GM21717 (cell line): Measurements from ENCODE around the gene TCTN1.
A peak's percentile ranks its signal among the peaks of the same experiment; 100 is the strongest.
"Not testable (repeated sequence)": the region's sequence is repeated elsewhere in the genome, so short reads cannot be mapped to it uniquely, and the experiment has no call there.

Experiments
- ATAC-seq: cut with Tn5 transposase; IDR thresholded peaks from one replicate; pipeline ENCODE4 v1.9.1; 2021; ENCODE audit warnings: mild to moderate bottlenecking, moderate library complexity; ENCODE audit not compliant: unreplicated experiment

TCTN1 gene

GRCh38 chr12:110613771-110614684 lies at the start of gene TCTN1:
TSS of gene TCTN1 (plus strand) at chr12:110614129. CDS start at chr12:110614183, 54 bp downstream.
- peak; percentile 85 for ATAC-seq

- ATAC-seq = no peak
Observed at GRCh38 chr12:110564471-110564991, 49.4 kb upstream of the TCTN1 start.

DNA sequence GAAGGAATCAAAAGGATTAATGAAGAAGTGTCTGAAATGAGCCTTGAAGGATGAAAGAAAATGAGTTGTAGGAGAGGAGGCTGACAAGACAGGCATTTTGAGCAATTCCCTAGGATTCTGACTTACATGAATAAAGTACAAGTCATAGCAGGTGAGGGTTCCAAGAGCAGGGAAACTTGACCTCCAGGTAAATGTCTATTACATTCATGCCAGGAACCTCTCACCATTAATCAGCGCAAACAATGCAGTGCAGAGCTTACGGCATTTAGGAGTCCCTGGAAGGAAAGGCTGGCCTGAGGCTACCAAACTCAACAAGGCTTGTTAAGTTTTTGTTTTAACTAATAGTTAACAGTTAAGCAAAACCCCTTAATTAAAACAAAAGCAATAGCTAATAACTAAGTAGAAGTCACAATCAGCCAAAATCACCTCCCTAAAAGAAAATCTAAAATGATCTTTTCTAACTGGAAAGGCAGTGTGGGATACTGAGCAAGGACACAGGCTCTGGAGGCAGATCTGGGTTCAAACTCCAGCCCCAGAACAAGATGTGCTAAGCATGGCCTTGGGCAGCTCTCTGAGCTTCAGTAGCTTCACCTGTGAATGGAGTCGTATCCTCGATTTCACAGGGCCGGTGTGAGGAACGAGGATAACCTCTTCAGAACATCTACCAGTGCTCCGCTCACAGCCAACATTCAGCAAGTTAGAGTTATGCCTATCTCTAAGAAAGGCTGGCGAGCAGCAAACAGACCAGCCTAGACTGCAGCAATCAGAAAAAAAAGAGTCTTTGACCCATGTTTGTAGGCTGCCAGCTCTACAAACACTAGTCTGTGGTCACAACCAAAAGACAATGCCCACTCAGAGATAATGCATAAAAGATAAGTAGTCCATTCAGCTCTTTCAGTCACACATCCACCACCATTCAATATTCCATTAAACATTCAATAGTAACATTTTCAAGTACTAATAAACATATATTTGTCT lies 47.7 kb upstream of the TCTN1 start:
- ATAC-seq = no peak

- no peak for ATAC-seq
Observed at GRCh38 chr12:110566993-110567392, 46.9 kb upstream of the TCTN1 start.

DNA sequence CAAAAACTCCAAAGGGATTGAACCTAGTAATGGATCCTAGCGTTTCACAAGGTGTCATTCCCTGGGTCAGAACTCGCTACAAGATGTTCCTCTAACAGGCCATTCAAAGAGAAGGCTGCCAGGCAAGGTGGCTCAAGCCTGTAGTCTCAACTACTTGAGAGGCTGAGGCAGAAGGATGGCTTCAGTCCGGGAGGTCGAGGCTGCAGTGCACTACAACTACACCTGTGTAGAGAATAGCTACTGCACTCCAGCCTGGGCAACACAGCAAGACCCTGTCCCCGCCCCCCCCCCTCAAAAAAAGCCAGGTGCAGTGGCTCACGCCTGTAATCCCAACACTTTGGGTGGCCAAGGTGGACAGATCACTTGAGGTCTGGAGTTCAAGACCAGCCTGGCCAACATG lies 45.2 kb upstream of the TCTN1 start:
- no peak for ATAC-seq

- not testable (repeated sequence) for ATAC-seq
Observed at GRCh38 chr12:110569838-110570237, 44.1 kb upstream of the TCTN1 start.

- not testable (repeated sequence) for ATAC-seq
Observed at GRCh38 chr12:110570798-110571197, 43.1 kb upstream of the TCTN1 start.

GRCh38 chr12:110574044-110574443 lies 39.9 kb upstream of the TCTN1 start:
- ATAC-seq = no peak

DNA sequence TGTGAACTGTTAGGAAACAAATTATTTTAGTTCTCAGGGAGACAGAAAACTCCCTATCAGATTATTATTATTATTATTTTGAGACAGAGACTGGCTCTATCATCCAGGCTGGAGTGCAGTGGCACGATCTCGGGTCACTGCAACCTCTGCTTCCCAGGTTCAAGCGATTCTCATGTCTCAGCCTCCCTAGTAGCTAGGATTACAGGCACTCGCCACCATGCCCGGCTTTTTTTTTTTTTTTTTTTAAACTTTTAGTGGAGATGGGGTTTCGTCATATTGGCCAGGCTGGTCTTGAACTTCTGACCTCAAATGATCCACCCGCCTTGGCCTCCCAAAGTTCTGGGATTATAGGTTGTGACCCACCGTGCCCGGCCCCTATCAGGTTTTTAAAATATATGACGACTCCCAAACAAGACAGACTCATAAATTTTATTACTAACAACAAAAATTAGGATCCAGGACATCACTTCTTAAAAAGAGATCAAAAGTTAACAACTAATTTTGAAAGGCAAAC lies 39.2 kb upstream of the TCTN1 start:
- not testable (repeated sequence) for ATAC-seq

GRCh38 chr12:110575326-110575725 lies 38.6 kb upstream of the TCTN1 start:
- ATAC-seq = no peak

DNA sequence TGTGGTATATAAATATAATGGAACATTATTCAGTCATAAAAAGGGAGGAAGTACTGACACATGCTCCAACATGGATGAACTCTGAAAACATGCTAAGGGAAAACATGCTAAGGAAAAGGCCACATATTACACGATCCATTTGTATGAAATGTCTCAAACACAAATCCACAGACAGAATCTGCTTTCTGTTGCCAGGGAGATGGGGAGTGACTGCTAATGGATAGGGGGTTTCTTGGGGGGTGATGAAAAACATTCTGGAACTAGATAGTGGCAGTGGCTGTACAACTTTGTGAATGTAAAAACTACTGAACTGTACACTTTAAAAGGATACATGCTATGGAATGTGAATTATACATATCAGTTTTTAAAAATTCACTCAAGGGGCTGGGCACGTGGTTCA lies 37.4 kb upstream of the TCTN1 start:
- ATAC-seq = no peak

GRCh38 chr12:110577864-110578693 lies 35.9 kb upstream of the TCTN1 start:
- peak; percentile 27 for ATAC-seq

DNA sequence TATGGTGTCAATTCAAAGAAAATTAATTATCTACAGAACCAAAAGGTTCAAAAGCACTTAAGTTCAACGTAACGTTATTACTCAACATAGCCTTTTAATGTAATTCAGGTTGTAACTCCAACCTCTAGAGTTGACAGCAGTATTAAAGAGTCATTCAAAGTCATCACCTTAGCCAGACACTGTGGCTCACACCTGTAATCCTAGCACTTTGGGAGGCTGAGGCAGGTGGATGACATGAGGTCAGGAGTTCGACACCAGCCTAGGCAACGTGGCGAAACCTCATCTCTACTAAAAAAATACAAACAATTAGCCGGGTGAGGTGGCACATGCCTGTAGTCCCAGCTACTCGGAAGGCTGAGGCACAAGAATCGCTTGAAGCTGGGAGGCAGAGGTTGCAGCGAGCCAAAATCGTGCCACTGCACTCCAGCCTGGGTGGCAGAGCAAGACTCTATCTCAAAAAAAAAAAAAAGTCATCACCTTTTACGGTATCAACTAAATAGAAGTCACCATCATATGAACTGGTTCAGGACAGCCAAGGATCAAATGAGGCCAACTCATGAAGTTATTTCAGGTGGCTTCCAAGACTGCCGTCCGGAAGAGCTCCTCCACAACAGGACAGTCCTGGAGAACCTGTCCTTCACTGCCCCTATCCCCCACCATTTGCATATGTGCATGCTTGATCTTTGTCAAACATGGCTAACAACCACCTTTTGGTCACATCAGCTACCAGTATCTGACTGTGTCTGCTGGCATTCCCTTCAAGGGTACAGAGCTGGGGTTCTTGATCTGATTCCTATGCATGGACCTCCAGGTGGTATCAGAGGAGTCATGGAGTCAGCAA lies 35.0 kb upstream of the TCTN1 start:
- no peak for ATAC-seq

DNA sequence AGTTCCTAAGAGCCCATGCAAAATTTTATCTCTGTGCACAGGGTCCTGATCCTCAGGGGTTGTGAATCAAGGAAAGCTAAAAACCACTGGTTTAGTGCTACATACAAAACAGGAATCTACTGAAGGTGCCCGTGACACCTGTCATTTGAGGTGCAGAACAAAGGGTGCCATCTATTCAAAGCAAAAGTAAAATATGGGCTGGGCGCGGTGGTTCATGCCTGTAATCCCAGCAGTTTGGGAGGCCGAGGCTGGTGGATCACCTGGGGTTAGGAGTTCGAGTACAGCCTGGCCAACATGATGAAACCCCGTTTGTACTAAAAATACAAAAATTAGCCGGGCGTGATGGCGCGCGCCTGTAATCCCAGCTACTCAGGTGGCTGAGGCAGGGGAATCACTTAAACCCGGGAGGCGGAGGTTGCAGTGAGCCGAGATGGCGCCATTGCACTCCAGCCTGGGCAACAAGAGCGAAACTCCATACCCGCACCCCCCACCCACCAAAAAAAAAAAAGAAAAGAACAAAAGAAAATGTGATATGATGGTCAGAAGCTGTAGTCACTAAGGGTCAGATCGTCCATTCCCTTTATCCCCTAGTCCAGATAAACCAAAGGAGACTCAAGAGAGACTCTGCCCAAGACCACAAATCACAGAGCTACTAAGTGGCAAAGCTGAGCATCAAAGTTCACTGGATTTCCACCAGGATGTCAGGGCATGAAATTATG lies 34.2 kb upstream of the TCTN1 start:
- ATAC-seq = no peak

- no peak for ATAC-seq
Observed at GRCh38 chr12:110581931-110582275, 32.0 kb upstream of the TCTN1 start.

DNA sequence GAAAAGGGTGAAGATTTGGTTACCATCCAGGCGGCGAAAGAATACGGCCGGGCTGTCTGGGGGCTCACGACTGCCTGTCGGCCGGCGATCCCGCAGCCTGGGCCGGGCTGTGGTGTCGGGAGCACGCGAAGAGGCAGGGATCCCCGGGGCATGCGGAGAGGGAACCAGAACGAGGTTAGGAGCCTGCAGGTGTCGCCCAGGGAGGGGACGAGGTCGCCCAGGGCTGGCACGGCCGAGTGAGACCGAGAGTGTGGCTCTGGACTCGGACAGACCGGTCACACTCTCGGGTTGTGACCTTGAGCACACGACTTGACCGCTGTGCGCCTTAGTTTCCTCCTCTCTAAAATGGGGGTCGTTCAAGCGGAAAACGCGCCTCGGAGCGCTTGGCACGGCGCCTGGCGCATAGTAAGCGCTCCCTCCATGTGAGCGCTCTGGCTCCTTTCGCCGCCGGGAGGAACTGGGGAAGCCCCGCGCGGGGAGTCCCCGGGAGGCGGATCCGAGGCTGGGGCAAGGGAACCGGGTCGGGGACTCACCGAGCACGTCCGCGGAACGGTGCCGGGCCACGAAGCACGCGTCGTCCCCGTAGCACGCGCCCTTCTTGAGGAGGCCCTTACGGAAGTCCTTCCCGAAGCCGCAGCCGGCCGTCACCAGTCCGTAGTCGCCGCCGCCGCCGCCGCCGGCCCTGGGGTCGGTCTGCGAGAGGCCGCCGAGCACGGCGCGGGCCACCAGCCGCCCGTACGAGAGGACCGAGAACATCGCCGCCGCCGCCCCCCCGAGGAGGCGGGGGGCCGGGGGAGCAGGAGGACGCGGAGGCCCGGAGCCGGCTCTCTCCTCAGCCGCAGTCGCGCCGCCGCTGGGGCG lies 31.4 kb upstream of the TCTN1 start:
- peak; percentile 43 for ATAC-seq

- ATAC-seq = peak; percentile 70
Observed at GRCh38 chr12:110583137-110584059, 30.5 kb upstream of the TCTN1 start, which contains the start of gene PPTC7. TSS of gene PPTC7 (minus strand) at chr12:110583318. CDS start at chr12:110583031, 287 bp downstream.
